CD4-positive, alpha-beta T cell treated with Interferon gamma for 1 hour (primary cell): ENCODE measurements around the gene KCNQ1.

Source experiments
- DNase-seq: peaks from one replicate; pipeline ENCODE4 v3.0.0-alpha.2; 2020

KCNQ1 gene

DNA sequence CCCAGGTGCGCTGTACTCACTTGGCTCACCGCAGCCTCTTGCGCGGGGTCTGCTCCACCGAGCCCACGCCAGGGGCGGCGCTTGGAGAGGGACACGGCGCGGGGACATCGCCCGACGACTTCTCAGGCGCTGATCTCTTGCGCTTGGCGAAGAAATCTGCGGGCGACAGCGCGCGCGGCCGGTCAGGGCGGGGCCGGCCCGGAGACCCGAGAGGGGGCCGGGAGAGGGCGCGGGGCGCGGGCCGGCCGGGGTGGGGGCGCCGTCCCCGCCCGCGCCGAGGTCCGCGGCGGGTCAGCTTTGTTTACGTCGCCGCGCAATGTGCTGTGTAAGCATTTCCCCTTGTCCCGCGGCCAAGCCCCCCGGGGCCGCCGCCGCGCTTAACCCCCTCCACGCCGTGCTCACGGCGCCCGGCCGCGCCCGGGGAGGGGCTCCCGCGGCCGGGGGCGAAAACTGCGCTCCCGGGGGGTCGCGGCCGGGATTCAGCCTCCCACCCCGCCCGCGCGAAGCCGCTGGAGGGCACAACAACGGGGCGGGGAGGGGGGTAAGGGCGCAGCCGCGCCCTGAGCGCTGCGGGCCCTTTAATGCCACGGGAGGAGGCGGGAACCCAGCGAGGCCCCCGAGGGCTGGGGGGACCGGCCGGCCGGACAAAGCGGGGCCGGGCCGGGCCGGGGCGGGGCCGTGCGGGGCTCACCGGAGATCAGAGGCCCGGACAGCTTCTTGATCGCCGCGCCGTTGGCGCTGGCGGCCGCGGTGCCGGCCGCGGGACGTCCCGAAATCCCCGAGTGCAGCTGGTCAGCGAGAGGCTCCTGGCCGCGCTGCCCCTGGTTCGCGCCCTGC lies 439.4 kb downstream of the KCNQ1 start:
- no peak for DNase-seq

DNA sequence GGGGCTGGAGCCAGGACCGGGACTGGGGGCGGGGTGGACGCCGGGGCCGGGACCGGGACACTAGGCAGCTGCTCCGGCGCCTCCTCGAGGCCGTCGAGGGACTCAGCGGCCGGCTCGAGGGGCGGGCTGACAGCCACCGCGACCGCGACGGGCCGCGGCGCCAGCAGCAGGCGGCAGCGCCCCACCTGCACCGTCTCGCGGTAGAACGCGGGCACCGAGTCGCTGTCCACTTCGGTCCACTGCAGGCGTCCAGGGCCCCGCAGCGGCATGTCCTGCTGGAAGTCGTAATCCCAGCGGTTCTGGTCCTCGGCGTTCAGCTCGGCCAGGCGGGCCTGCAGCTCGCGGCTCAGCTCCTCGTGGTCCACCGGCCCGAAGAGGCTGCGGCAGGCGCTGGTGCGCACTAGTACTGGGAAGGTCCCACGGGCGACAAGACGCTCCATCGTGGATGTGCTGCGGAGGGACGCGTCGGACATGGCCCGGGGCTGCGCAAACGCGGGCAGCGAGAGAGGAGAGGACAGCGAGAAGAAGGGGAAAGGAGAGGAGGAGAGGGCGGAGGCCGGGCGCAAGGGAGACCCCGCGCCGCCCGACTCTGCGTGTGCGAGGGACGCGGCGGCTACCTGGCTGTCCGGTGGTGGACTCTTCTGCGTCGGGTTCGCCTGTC lies 440.3 kb downstream of the KCNQ1 start:
- peak; percentile 26 for DNase-seq

- DNase-seq = peak; percentile 83
Observed at GRCh38 chr11:2885678-2886081, 440.9 kb downstream of the KCNQ1 start, which contains the start of gene CDKN1C. CDKN1C (minus strand) TSS chr11:2885775; CDS start chr11:2885456, 319 bp downstream.

DNA sequence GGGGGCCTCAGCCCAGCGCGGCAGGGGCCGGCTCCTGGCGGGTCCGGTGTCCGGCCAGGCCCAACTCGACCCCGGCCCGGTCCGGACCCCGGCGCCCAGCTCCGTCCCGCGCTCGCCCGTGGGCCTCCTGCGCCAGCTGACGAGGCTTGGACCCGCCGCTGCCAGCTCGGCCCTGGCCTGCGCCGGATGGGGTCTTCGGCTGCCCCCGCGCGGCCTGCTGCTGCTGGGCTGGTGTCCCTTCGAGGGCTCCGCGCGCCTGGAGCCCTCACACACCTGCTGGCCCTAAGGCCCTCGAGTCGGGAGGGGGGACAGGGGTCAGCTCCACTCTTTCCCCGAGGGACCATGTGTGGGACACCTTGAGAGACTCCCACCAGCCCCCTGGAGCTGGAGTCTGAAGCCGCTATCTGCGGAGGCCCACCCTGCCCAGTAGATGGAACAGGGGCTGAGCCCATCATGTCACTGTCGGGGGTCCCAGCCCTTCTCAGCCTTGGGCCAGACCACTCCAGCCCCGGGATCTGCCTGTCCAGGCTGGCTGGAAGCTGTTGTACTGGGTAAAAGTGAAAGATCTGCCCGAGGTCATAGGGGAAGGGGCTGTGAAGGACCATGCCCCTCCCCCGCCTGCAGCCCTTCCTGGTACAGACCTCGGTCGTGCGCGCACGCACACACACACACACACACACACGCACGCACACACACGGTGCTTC lies 441.5 kb downstream of the KCNQ1 start:
- DNase-seq = no peak

- no peak for DNase-seq
Observed at GRCh38 chr11:2886936-2887335, 442.1 kb downstream of the KCNQ1 start.

DNA sequence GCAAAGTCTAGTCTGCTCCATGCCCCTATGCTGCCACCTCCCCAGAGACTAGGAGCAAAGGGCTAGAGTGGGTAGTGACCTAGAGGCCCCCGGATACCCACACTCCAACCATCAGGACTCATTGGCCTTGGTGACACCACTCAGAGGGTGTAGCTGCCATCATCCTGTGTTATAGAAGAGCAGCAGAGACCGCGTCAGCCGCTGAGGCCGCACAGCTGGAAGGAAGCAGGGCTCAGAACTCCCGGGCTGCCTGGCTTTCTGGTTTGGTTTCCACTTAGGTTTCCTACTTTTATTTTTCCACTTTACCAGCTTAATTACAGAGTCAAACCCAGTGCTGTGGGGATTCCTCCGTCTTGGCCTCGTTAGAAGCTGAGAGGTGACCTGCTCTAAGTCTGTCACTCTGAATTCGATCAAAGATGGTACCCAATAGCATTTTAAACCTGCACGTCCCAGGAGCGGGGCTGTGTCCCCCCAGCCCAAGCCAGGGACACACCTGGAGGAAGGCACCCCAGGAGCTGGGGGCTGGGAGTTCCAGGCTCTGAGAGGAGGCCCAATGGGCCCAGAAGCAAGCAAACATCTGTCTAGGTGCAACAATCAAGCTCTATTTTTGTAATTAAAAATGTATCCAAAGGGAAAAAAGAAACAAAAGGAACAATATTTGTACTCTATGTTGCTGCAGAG lies 442.8 kb downstream of the KCNQ1 start:
- no peak for DNase-seq

DNA sequence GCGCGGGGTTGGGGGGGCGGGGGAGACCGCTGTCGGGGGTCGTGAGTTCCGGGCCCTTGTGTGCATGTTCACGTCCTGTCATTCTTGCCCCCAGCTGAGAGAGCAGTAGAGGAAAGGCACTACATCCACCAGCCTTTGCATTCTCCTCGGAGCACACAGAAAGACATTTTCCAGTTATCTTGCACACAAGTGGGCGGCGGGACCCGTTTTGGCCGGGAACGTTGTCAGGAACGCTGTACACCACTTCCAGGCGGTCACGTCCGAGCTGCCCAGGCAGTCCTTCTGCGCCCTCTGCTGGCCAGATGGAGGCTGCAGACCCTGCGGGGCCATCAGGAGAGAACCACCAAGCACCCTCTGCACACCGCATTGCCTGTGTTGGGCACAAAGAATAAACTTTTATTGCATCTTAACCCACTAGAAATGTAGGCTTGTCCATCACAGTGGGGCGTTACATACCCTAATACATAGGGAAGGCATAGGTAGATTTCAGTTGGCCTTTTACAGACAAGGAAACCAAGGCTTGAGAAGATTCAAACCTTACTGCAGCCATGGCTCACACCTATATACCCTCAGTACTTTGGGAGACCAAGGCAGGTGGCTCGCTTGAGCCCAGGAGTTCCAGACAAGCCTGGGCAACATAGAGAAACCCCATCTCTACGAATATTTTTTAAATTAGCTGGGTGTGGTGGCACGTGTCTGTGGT lies 443.6 kb downstream of the KCNQ1 start:
- DNase-seq = peak; percentile 79

DNA sequence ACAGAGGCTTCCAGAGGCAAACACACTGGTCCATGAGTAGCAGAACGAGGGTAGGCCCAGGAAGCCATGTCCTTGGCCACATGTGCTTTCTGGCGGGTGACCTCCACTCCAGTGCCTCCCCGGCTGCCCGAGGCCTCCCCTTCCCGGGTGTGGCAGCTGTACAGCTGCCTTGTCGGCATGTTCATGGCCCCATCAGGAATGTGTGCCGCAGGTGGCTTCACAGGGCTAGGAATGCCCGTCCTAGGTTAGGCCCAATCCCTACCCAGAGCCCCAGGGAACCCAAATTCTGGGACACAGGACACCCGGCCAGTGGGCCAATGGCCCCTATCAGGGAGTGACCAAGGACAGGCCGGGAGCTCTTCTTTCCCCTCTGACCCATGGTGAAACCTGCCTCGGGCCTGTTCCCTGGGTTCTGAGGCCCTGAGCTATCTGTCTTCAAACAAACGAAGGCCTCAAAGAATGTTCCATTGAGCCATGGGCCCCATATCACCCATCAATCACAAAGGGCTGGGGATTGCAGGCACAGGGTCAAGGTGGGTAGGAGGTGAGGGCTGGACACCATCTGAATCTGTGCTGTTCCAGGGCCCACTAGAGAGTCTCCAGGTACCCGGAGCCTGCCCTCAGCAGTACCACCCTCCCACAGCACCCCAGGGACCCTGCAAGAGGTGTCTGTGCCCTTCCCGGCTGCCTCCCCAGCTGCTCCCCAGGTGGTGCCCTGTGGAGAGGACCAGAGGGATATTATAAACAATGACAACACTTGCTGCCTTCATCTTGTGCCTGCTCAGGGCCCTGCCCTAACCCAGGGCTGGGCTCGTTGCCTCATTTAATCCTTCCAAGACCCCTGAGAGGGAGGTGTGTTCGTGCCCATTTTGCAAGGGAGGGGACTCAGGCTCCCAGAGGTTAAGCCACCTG lies 444.8 kb downstream of the KCNQ1 start:
- DNase-seq = no peak

- DNase-seq = no peak
Observed at GRCh38 chr11:2890466-2891294, 445.9 kb downstream of the KCNQ1 start.

GRCh38 chr11:2891326-2892214 lies 446.8 kb downstream of the KCNQ1 start:
- no peak for DNase-seq

DNA sequence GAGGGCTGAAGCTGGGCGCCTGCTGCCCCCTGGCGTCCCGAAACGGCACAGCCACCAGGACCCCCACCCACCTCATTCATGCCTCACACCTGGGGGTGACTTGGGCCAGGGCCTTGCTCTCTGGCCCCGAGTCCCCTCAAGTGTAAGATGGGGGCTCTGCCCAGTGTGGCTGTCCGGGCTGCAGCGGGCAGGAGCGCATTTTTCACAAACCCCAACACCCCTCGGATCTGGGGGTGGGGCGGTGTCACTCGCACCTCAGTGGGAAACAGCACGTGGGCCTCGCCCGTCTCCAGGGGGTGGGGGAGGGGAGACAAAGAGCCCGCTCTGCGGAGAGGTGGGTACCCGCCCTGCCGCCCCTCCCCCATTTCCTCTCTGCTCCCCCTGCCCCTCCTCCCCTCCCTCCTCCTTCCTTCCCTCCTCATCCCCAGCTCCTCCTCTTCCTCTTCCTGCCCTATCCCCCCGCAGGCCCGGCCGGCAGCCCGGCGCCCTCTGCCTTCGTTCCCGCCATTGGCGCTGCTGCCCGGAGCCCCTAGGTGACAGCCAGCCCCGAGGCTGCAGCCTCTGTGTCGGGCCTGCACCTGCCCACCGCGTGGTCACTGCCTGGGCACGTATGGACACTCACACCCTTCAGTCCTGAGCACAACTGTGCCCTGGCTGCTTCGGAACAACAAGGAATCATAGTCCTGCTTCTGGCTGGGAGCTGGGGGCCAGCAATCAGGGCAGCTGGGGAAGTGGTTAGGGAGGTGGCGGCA lies 447.6 kb downstream of the KCNQ1 start:
- peak; percentile 56 for DNase-seq

DNA sequence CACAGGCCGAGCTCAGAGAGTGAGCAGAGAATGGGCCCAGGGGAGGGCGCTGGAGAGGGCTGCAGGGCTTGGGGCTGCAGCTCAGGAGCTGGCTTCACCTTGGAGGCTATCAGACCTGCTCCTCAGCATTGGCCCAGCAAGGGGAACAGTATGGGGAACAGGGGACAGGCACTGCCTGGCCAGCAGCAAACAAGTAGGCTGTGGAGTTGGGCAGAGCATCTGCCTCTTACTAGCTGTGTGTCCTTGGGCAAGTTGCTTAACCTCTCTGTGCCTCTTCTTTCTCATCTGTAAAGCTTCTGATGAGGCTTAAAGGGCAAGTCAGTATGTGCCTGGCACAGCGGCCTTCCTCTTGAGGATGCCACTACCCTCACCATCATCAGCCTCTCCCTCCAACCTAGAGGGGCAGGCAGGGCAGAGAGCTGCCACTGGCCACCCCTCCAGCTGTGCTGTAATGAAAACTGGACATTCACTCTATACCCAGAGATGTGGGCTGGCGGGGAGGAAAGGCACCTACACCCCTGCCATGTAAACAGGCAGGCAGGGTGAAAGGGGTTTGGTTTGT lies 448.2 kb downstream of the KCNQ1 start:
- peak; percentile 45 for DNase-seq

DNA sequence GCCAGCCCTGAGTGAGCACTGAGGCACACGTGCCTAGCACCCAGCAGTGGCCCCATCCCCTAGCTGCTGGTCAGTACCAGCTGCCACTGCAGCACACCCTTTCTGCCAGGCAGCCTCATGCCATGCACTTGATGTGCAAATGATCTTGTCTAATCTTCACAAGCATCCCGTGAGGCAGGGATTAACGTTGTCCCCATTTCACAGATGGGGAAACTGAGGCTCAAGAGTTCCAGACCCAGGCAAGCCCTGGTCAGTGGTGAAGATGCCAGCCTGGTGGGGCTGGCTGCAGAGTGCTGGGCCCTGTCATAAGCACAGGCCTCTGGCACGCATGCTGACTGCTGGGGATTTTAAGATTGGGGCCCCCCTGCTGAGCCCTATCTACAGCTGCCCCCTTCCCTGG lies 449.1 kb downstream of the KCNQ1 start:
- DNase-seq = no peak

- no peak for DNase-seq
Observed at GRCh38 chr11:2896047-2896446, 451.2 kb downstream of the KCNQ1 start.

GRCh38 chr11:2897048-2897447 lies 452.2 kb downstream of the KCNQ1 start:
- no peak for DNase-seq

- DNase-seq = peak; percentile 74
Observed at GRCh38 chr11:2898366-2899079, 453.7 kb downstream of the KCNQ1 start.
